Measurements from ENCODE around the gene NBPF1. TPM values are rescaled to one million over a fixed set of nuclear protein-coding genes. Genes with fewer than 3 reads are reported as not detected.
"Not testable (repeated sequence)": the region's sequence is repeated elsewhere in the genome, so short reads cannot be mapped to it uniquely, and the experiment has no call there.

The NBPF1 gene
- total RNA-seq, 1 experiment from 2014 or later, result 27.7 TPM

- H3K23me2 ChIP-seq (ENCODE audit: insufficient read length, low read depth, low read length, poor library complexity, severe bottlenecking); H2AFZ ChIP-seq (ENCODE audit: low read length); H3T11ph ChIP-seq (ENCODE audit: low read length); H3K4me1 ChIP-seq (ENCODE audit: insufficient read depth, low read length); H2BK5ac ChIP-seq (ENCODE audit: insufficient read length, low read length); H2AK5ac ChIP-seq (ENCODE audit: insufficient read length, low read length); H2BK15ac ChIP-seq (ENCODE audit: low read depth, low read length); H3K9me3 Mint-ChIP-seq; H3K4me1 Mint-ChIP-seq; H3K4ac ChIP-seq (ENCODE audit: low read depth, low read length); H3K27ac ChIP-seq (ENCODE audit: insufficient read length, low read depth, low read length); H2BK12ac ChIP-seq (ENCODE audit: insufficient read length, low read depth, low read length); H3K18ac ChIP-seq (ENCODE audit: insufficient read length, low read depth, low read length); H3K23ac ChIP-seq (ENCODE audit: insufficient read length, low read depth, low read length); H4K8ac ChIP-seq (replicated peaks; ENCODE audit: insufficient read length, low read depth, low read length); H3K14ac ChIP-seq (ENCODE audit: insufficient read depth, low read length); H4K5ac ChIP-seq (ENCODE audit: insufficient read length, low read depth, low read length); H3K9ac ChIP-seq (ENCODE audit: extremely low read depth, insufficient read length, low read length); H3K56ac ChIP-seq (ENCODE audit: insufficient read length, low read depth, low read length); H4K20me1 ChIP-seq (ENCODE audit: control insufficient read depth, insufficient read depth, insufficient read length); H3K9me3 ChIP-seq (ENCODE audit: control insufficient read depth, low read depth, low read length); H3K79me2 ChIP-seq (ENCODE audit: insufficient read depth, low read length); H3K27me3 Mint-ChIP-seq (ENCODE audit: low read depth); H3K4me2 ChIP-seq (ENCODE audit: insufficient read depth, insufficient read length, low read length); H4K91ac ChIP-seq (ENCODE audit: insufficient read length, low read depth, low read length); H3K27me3 ChIP-seq (ENCODE audit: insufficient read depth, low read length); H2BK120ac ChIP-seq (ENCODE audit: low read depth, low read length, poor library complexity, severe bottlenecking); H3K79me1 ChIP-seq (ENCODE audit: insufficient read depth, low read depth, low read length, poor library complexity, severe bottlenecking); H3K4me3 Mint-ChIP-seq; H3K27ac Mint-ChIP-seq; H2BK20ac ChIP-seq (ENCODE audit: low read depth, low read length, poor library complexity, severe bottlenecking): not testable (repeated sequence)
- no CpG with 5 or more reads among the region's 5 CpGs for whole genome bisulfite sequencing (ENCODE audit: extremely low coverage, insufficient read length, low lambda C conversion rate)
- DNase-seq, result peak; percentile 26
- H3K36me3 Mint-ChIP-seq (ENCODE audit: insufficient read depth in 1 of 3, low read depth in 3 of 3), result peaks cover 22 to 38% (median 36%) of the 10 kb centered on the region in 3 experiments; a peak in 6 of 7 replicates
Observed at GRCh38 chr1:16635959-16636358, 22.6 kb upstream of the NBPF1 start.

- H2BK12ac ChIP-seq (ENCODE audit: insufficient read length, low read depth, low read length); H3K14ac ChIP-seq (ENCODE audit: insufficient read depth, low read length); H3K27ac ChIP-seq (ENCODE audit: insufficient read length, low read depth, low read length); H2BK120ac ChIP-seq (ENCODE audit: low read depth, low read length, poor library complexity, severe bottlenecking); H2BK15ac ChIP-seq (ENCODE audit: low read depth, low read length); H2AK5ac ChIP-seq (ENCODE audit: insufficient read length, low read length); H3K9ac ChIP-seq (ENCODE audit: extremely low read depth, insufficient read length, low read length); H4K20me1 ChIP-seq (ENCODE audit: control insufficient read depth, insufficient read depth, insufficient read length); H3K9me3 Mint-ChIP-seq; H3K4me3 Mint-ChIP-seq; H3K4ac ChIP-seq (ENCODE audit: low read depth, low read length); H2AFZ ChIP-seq (ENCODE audit: low read length); H4K91ac ChIP-seq (ENCODE audit: insufficient read length, low read depth, low read length); H3K4me1 Mint-ChIP-seq; H3K23me2 ChIP-seq (ENCODE audit: insufficient read length, low read depth, low read length, poor library complexity, severe bottlenecking); H3K27me3 Mint-ChIP-seq (ENCODE audit: low read depth); H3K79me2 ChIP-seq (ENCODE audit: insufficient read depth, low read length); H3K9me3 ChIP-seq (ENCODE audit: control insufficient read depth, low read depth, low read length); H3K4me2 ChIP-seq (ENCODE audit: insufficient read depth, insufficient read length, low read length); H3K18ac ChIP-seq (ENCODE audit: insufficient read length, low read depth, low read length); H2BK20ac ChIP-seq (ENCODE audit: low read depth, low read length, poor library complexity, severe bottlenecking); H2BK5ac ChIP-seq (ENCODE audit: insufficient read length, low read length); H4K8ac ChIP-seq (replicated peaks; ENCODE audit: insufficient read length, low read depth, low read length); H4K5ac ChIP-seq (ENCODE audit: insufficient read length, low read depth, low read length); H3K4me1 ChIP-seq (ENCODE audit: insufficient read depth, low read length); H3K23ac ChIP-seq (ENCODE audit: insufficient read length, low read depth, low read length); H3K79me1 ChIP-seq (ENCODE audit: insufficient read depth, low read depth, low read length, poor library complexity, severe bottlenecking); H3T11ph ChIP-seq (ENCODE audit: low read length); H3K56ac ChIP-seq (ENCODE audit: insufficient read length, low read depth, low read length); H3K27me3 ChIP-seq (ENCODE audit: insufficient read depth, low read length): not testable (repeated sequence)
- peak; percentile 25 for DNase-seq
- no CpG with 5 or more reads among the region's 6 CpGs for WGBS (ENCODE audit: extremely low coverage, insufficient read length, low lambda C conversion rate)
- Mint-ChIP-seq H3K27ac (peak overlapping the region; percentile 5 to 50 (median 19); a peak in 4 of 7 replicates), H3K36me3 (ENCODE audit: insufficient read depth in 1 of 3, low read depth in 3 of 3) (peaks cover 33 to 57% (median 55%) of the 10 kb centered on the region in 3 experiments)
Observed at GRCh38 chr1:16633540-16634282, 20.3 kb upstream of the NBPF1 start.
